HUES48 (cell line): ENCODE results near the gene MRAS.

ENCODE experiments used
- H3K27ac ChIP-seq: one replicate; pipeline ENCODE4 v1.7.0; 2013; ENCODE audit warnings: low read depth, low read length, inconsistent platforms
- H3K27me3 ChIP-seq: 2 replicates; pipeline ENCODE4 v1.6.1; 2013; ENCODE audit warnings: mild to moderate bottlenecking, low read length; ENCODE audit not compliant: control insufficient read depth, insufficient read depth
- H3K36me3 ChIP-seq: 2 replicates; pipeline ENCODE4 v1.6.1; 2013; ENCODE audit warnings: low read length; ENCODE audit not compliant: control insufficient read depth, insufficient read depth
- H3K4me1 ChIP-seq: 2 replicates; pipeline ENCODE4 v1.6.1; 2013; ENCODE audit warnings: mild to moderate bottlenecking, low read length; ENCODE audit not compliant: control insufficient read depth, insufficient read depth
- H3K4me3 ChIP-seq: 2 replicates; pipeline ENCODE4 v1.5.1; 2013; ENCODE audit warnings: mild to moderate bottlenecking, low read depth, low read length
- H3K9ac ChIP-seq: 2 replicates; pipeline ENCODE4 v1.6.1; 2013; ENCODE audit warnings: mild to moderate bottlenecking, low read depth, low read length, moderate library complexity
- H3K9me3 ChIP-seq: 2 replicates; pipeline ENCODE4 v1.6.1; 2013; ENCODE audit warnings: low read length; ENCODE audit not compliant: control insufficient read depth, insufficient read depth

The MRAS gene

GRCh38 chr3:138394156-138394555 is 45.8 kb downstream of the MRAS start:
- Histone ChIP-seq H3K9ac (no peak overlapping the region), H3K9me3 (no peaks in the 10 kb centered on the region), H3K27ac (no peak overlapping the region), H3K4me3 (no peak overlapping the region), H3K36me3 (peaks cover 5% of the 10 kb centered on the region; the same call in 1 of the 2 replicates), H3K27me3 (no peaks in the 10 kb centered on the region), H3K4me1 (peaks cover 17% of the 10 kb centered on the region)

- Histone ChIP-seq H3K27me3 (no peaks in the 10 kb centered on the region), H3K9ac (no peak overlapping the region)
Measured at GRCh38 chr3:138394686-138395085, 46.3 kb downstream of the MRAS start.

GRCh38 chr3:138395865-138396751 is 47.7 kb downstream of the MRAS start:
- Histone ChIP-seq H3K9ac (no peak overlapping the region), H3K4me1 (peaks cover 12% of the 10 kb centered on the region; the same call in 1 of the 2 replicates), H3K9me3 (no peaks in the 10 kb centered on the region), H3K27ac (no peak overlapping the region), H3K36me3 (peaks cover 12% of the 10 kb centered on the region; the same call in 1 of the 2 replicates), H3K4me3 (no peak overlapping the region), H3K27me3 (no peaks in the 10 kb centered on the region)

More at GRCh38 chr3:138394686-138395085, 46.3 kb downstream of the MRAS start:
- peaks cover 17% of the 10 kb centered on the region for H3K4me1 ChIP-seq
- no peaks in the 10 kb centered on the region for H3K9me3 ChIP-seq
- no peak overlapping the region for H3K4me3 ChIP-seq
- H3K36me3 ChIP-seq, result peaks cover 8% of the 10 kb centered on the region; the same call in 1 of the 2 replicates
- H3K27ac ChIP-seq, result no peak overlapping the region

GRCh38 chr3:138396752-138397410 is 48.5 kb downstream of the MRAS start:
- no peak overlapping the region for H3K4me3 ChIP-seq
- H3K36me3 ChIP-seq, result peaks cover 13% of the 10 kb centered on the region; the same call in 1 of the 2 replicates
- no peak overlapping the region for H3K9ac ChIP-seq

GRCh38 chr3:138397983-138398382 is 49.6 kb downstream of the MRAS start:
- no peaks in the 10 kb centered on the region for H3K9me3 ChIP-seq
- no peak overlapping the region for H3K9ac ChIP-seq
- peaks cover 20% of the 10 kb centered on the region; the same call in 1 of the 2 replicates for H3K36me3 ChIP-seq
- H3K27ac ChIP-seq, result no peak overlapping the region
- peaks cover 16% of the 10 kb centered on the region; the same call in 1 of the 2 replicates for H3K4me1 ChIP-seq
- H3K27me3 ChIP-seq, result no peaks in the 10 kb centered on the region
- H3K4me3 ChIP-seq, result no peak overlapping the region

More at GRCh38 chr3:138396752-138397410, 48.5 kb downstream of the MRAS start:
- H3K27ac ChIP-seq, result no peak overlapping the region
- H3K27me3 ChIP-seq, result no peaks in the 10 kb centered on the region
- H3K9me3 ChIP-seq, result no peaks in the 10 kb centered on the region
- H3K4me1 ChIP-seq, result peaks cover 12% of the 10 kb centered on the region; the same call in 1 of the 2 replicates

- H3K9ac ChIP-seq, result no peak overlapping the region
Measured at GRCh38 chr3:138398791-138399575, 50.6 kb downstream of the MRAS start.

GRCh38 chr3:138399766-138400165 is 51.4 kb downstream of the MRAS start:
- H3K27me3 ChIP-seq, result no peaks in the 10 kb centered on the region
- H3K4me1 ChIP-seq, result peaks cover 16% of the 10 kb centered on the region; the same call in 1 of the 2 replicates
- no peak overlapping the region for H3K4me3 ChIP-seq
- no peak overlapping the region for H3K27ac ChIP-seq
- H3K36me3 ChIP-seq, result peaks cover 32% of the 10 kb centered on the region; the same call in 1 of the 2 replicates
- no peak overlapping the region for H3K9ac ChIP-seq
- H3K9me3 ChIP-seq, result no peaks in the 10 kb centered on the region

More at GRCh38 chr3:138398791-138399575, 50.6 kb downstream of the MRAS start:
- Histone ChIP-seq H3K9me3 (no peaks in the 10 kb centered on the region), H3K4me1 (peaks cover 16% of the 10 kb centered on the region; the same call in 1 of the 2 replicates), H3K27ac (no peak overlapping the region), H3K4me3 (no peak overlapping the region), H3K27me3 (no peaks in the 10 kb centered on the region), H3K36me3 (peaks cover 26% of the 10 kb centered on the region; the same call in 1 of the 2 replicates)

- no peak overlapping the region for H3K4me3 ChIP-seq
Measured at GRCh38 chr3:138400651-138401070, 52.3 kb downstream of the MRAS start.

GRCh38 chr3:138401834-138402233 is 53.5 kb downstream of the MRAS start:
- Histone ChIP-seq H3K9ac (no peak overlapping the region), H3K4me3 (no peak overlapping the region), H3K27me3 (no peaks in the 10 kb centered on the region), H3K36me3 (peaks cover 32% of the 10 kb centered on the region; the same call in 1 of the 2 replicates), H3K9me3 (no peaks in the 10 kb centered on the region), H3K4me1 (peaks cover 6% of the 10 kb centered on the region; the same call in 1 of the 2 replicates), H3K27ac (no peak overlapping the region)

More at GRCh38 chr3:138400651-138401070, 52.3 kb downstream of the MRAS start:
- no peaks in the 10 kb centered on the region for H3K27me3 ChIP-seq
- H3K9ac ChIP-seq, result no peak overlapping the region
- H3K4me1 ChIP-seq, result peaks cover 16% of the 10 kb centered on the region; the same call in 1 of the 2 replicates
- H3K9me3 ChIP-seq, result no peaks in the 10 kb centered on the region
- peaks cover 32% of the 10 kb centered on the region; the same call in 1 of the 2 replicates for H3K36me3 ChIP-seq
- H3K27ac ChIP-seq, result no peak overlapping the region

GRCh38 chr3:138404121-138404520 is 55.7 kb downstream of the MRAS start:
- Histone ChIP-seq H3K9ac (no peak overlapping the region), H3K36me3 (peaks cover 27% of the 10 kb centered on the region; the same call in 1 of the 2 replicates), H3K4me3 (no peak overlapping the region), H3K27me3 (no peaks in the 10 kb centered on the region), H3K4me1 (peaks cover 20% of the 10 kb centered on the region), H3K9me3 (no peaks in the 10 kb centered on the region), H3K27ac (no peak overlapping the region)
